Activated CD8-positive, alpha-beta memory T cell treated with anti-CD3 and anti-CD28 coated beads, Interleukin-2, amount 50 U/mL, for 24 hours (primary cell): ENCODE results near the gene AGPAT2.
"Not testable (repeated sequence)": the region's sequence is repeated elsewhere in the genome, so short reads cannot be mapped to it uniquely, and the experiment has no call there.

ENCODE experiments used
- DNase-seq: peaks from one replicate; pipeline ENCODE4 v3.0.0-alpha.2; 2020; ENCODE audit errors: extremely low read depth

Gene AGPAT2

GRCh38 chr9:136646827-136647711 lies 40.2 kb downstream of the AGPAT2 start:
- DNase-seq = no peak

GRCh38 chr9:136645903-136646754 lies 41.1 kb downstream of the AGPAT2 start:
- DNase-seq = no peak

GRCh38 chr9:136645352-136645902 lies 41.8 kb downstream of the AGPAT2 start:
- no peak for DNase-seq

GRCh38 chr9:136644593-136645351 lies 42.5 kb downstream of the AGPAT2 start:
- DNase-seq = peak; percentile 43

- no peak for DNase-seq
Observed at GRCh38 chr9:136644343-136644592, 43.0 kb downstream of the AGPAT2 start.

GRCh38 chr9:136643596-136644342 lies 43.5 kb downstream of the AGPAT2 start:
- no peak for DNase-seq

GRCh38 chr9:136642439-136642921 lies 44.8 kb downstream of the AGPAT2 start:
- DNase-seq = no peak

- DNase-seq = no peak
Observed at GRCh38 chr9:136640171-136641111, 46.8 kb downstream of the AGPAT2 start.

- no peak for DNase-seq
Observed at GRCh38 chr9:136634904-136635303, 52.4 kb downstream of the AGPAT2 start.

- not testable (repeated sequence) for DNase-seq
Observed at GRCh38 chr9:136632491-136633106, 54.7 kb downstream of the AGPAT2 start.

- DNase-seq = not testable (repeated sequence)
Observed at GRCh38 chr9:136632072-136632471, 55.2 kb downstream of the AGPAT2 start.

GRCh38 chr9:136631038-136632000 lies 55.9 kb downstream of the AGPAT2 start:
- DNase-seq = peak; percentile 34

GRCh38 chr9:136630662-136630992 lies 56.6 kb downstream of the AGPAT2 start:
- DNase-seq = no peak

GRCh38 chr9:136629879-136630661 lies 57.2 kb downstream of the AGPAT2 start:
- no peak for DNase-seq

GRCh38 chr9:136629001-136629878 lies 58.0 kb downstream of the AGPAT2 start:
- DNase-seq = no peak

GRCh38 chr9:136628268-136628667 lies 59.0 kb downstream of the AGPAT2 start:
- no peak for DNase-seq

- DNase-seq = no peak
Observed at GRCh38 chr9:136627703-136628102, 59.6 kb downstream of the AGPAT2 start.
